Activated effector memory CD4-positive, alpha-beta T cell treated with anti-CD3 and anti-CD28 coated beads, Interleukin-2, amount 50 U/mL, for 16 hours (primary cell): ENCODE results near the gene CDK6.

Experiments
- DNase-seq: peaks from one replicate; pipeline ENCODE4 v3.0.0-alpha.2; 2020

The CDK6 gene

GRCh38 chr7:92563345-92563744 lies 273.0 kb downstream of the CDK6 start:
- no peak for DNase-seq

- no peak for DNase-seq
These were observed 275.8 kb downstream of the CDK6 start for GRCh38 chr7:92560602-92561001.

- DNase-seq, result no peak
These were observed 278.5 kb downstream of the CDK6 start for GRCh38 chr7:92557808-92558362.

GRCh38 chr7:92557249-92557648 lies 279.1 kb downstream of the CDK6 start:
- DNase-seq, result no peak
